Measurements from ENCODE around the gene ABHD16A. TPM values are rescaled to one million over a fixed set of nuclear protein-coding genes. Genes with fewer than 3 reads are reported as not detected.

ABHD16A gene
- total RNA-seq, result 28.3 TPM

- peak; percentile 97 for ATAC-seq
Observed at GRCh38 chr6:31702819-31703716, at the start of gene ABHD16A. Gene ABHD16A (minus strand): TSS chr6:31703324. CDS start chr6:31703281, 43 bp downstream.

DNA sequence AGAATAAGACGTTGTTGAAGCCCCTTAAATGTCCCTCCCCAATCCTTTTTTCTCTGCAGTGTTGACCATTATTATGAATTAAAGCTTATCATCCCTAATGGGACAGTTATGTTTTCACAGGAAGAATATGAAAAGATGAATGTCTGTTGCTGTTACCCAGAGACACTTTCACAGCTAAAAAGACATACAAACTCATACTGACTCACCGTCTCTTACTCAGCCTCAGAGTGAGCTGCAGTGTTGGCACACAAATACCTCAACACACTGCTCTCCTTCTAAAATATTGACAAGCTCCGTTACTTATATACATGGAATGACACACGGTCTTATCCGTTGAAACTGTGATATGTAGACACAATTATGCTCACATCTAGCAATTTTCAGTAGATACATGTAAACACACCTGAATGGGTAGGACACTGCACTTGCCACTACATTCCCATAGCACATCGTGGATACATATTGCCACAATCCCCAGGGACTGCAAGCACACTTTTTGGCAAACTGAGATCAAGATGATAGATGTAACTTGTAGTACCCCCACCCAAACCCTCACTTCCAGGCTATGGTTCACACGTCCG, 49.7 kb upstream of the ABHD16A start:
- peak; percentile 75 for ATAC-seq

GRCh38 chr6:31750411-31751022, 47.4 kb upstream of the ABHD16A start:
- no peak for ATAC-seq

- no peak for ATAC-seq
Observed at GRCh38 chr6:31749301-31750036, 46.3 kb upstream of the ABHD16A start.

GRCh38 chr6:31744422-31744821, 41.3 kb upstream of the ABHD16A start:
- no peak for ATAC-seq

- ATAC-seq, result no peak
Observed at GRCh38 chr6:31742894-31743293, 39.8 kb upstream of the ABHD16A start.

- no peak for ATAC-seq
Observed at GRCh38 chr6:31741815-31742214, 38.7 kb upstream of the ABHD16A start.

GRCh38 chr6:31740397-31741223, 37.5 kb upstream of the ABHD16A start:
- no peak for ATAC-seq

DNA sequence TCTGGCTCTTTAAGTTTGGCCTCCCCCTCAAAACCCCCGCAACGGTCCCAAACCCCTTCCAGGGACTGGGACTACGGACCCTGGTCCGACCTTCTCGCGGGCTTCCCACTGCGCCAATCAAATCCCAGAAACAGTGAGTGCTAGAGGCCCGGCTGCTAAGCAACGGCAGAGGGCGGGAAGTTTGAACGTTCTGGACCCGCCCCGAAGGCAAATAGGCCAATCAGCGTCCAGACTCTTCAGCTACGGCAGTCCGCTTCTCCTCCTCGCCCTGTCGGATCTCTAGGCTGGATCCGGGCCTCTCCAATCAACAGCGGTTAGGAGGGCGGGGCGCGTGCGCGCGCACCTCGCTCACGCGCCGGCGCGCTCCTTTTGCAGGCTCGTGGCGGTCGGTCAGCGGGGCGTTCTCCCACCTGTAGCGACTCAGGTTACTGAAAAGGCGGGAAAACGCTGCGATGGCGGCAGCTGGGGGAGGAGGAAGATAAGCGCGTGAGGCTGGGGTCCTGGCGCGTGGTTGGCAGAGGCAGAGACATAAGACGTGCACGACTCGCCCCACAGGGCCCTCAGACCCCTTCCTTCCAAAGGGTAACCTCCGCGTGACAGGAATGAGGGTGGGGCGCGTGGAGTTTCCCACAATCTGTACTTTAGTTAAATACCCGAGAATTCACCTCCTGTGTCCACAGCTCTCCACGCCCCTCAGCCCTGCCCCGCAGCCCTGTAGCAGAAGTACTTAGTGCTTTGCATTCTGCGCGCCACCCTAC, 36.7 kb upstream of the ABHD16A start, which contains the start of gene MSH5:
Gene MSH5 (plus strand): TSS at position 367 of the 758 bp plus-strand sequence. CDS start 462 bp downstream, outside the sequence.
- ATAC-seq, result peak; percentile 90

DNA sequence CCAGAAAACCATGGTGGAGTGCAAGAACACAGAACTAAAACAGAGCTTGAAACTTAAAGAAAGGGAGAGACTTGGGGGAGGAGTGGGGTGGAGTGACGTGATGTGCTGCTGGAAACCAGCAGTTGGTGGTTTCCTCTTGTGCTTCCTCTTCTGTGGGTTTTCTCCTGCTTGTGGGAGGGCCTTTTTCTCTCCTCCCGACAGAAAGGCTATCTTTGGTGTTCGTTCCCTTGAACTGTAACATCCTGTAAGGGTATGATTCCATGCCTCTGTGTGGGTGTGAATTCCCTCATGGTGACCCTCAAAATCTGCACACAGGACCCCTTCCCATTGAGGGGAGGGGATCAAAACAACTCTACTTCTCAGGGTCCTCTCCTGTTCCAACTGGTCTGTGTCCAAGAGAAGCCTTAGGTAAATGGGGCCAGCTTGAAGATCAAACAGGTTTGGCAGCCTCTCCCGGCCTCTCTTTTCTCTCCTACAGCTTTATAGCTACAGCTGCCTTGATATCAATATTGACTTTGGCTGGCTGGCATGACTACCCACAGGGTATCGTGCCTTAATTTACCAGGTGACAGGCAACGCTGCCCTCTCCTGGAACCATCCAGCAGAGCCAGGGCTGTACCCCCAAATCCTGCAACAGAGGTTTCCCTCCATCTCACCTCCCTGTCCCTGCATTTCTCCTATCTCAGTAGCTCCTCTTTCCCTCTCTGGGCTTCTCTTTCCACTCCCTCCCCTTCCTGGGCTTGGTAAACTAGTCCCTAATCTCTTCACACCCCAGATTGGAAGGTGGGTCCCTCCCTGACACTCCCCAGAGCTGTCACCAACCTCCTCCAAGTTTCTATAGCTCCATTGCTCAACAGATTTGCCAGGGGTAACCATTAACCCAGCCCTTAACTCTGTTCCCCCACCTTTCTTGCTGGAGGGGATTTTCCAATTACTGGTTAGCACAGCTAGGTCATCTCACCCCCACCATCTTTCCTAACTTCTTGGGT, 35.2 kb upstream of the ABHD16A start:
- peak; percentile 52 for ATAC-seq

- no peak for ATAC-seq
Observed at GRCh38 chr6:31737315-31737990, 34.3 kb upstream of the ABHD16A start.

- ATAC-seq, result no peak
Observed at GRCh38 chr6:31736768-31737314, 33.7 kb upstream of the ABHD16A start.

DNA sequence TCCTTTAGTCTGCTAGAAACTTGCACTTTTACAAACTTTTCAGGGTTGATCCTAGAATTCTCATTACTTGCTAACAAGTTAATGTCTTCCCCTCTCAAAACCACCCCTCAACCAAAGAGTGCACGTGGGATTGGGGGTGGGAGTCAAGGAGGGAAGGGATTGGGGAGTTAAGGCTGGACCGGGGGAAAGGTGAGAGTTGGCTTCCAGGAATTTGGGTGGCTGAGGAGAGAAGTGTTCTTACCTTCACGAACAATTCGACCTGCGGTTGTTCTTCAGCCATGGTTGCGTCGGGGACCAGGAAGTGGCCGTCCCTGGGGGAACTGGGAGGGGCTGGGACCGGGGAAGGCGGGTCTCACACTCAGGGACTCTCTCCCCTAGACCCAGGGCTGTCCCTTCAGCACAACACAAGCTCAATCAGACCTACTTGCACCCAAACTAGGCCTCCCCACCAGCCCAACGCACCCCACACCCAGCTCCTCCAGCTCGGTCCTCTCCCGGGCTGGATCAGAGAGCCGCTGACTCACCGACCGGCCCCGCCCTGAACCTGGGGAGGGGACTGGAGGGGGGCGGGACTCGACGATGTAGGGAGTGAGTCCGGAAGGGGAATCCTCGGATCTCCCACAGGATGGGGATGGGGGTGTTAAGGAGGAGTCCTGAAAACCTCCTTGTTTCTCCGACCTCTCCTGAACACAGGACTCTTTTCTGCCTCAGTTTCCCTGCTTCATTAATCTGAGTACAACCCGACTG, 33.1 kb upstream of the ABHD16A start, which contains the start of gene CLIC1:
Gene CLIC1 (minus strand): TSS at position 510 of the 747 bp plus-strand sequence. CDS start 230 bp downstream, at position 280.
- peak; percentile 67 for ATAC-seq

GRCh38 chr6:31734821-31735406, 31.8 kb upstream of the ABHD16A start:
- ATAC-seq, result peak; percentile 27

DNA sequence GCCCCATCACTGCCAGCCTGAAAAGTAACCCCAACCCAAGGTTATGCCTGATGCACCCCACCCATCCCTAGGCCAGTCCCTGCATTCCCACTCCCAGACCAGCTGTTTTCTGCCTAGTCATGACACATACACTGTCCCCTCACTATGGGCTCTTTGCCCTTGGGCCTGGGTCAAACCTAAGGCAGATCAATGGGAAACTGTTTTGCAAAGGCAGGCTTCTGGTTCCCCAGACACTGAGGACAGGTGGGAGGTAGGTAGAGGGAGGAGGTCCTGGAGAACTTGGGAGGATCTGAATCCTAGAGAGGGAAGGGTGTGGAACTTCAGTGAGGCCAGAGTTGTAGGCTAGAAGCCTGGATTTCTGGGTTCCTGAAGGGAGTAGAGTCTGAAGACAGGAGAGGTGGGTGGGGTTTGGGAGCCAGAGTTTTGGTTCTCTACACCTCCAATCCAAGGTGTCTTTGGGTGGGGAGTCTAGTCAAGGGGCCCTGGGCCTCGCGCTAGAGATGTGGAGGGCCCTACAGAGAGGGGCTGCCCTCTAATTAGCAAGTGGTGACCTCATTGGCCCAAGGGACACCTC, 31.2 kb upstream of the ABHD16A start:
- no peak for ATAC-seq

DNA sequence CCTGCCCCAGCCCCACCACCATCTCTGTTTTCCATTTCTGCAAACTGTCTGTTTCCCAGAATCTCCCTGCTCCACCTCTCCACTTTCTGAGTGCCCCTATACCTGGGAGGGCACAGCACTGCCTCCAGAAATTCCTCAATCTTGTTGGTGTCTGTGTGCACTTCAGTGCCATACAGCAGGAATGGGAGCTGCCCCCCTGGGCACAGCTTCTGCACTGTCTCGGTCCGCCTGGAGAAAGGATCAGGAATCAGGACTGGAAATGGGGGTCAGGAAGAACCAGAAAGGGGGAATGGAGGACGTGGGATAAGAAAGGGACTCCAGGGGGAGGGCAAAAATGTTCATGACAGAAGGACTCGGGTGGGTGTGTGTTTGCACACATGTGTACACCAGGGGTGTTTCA, 30.6 kb upstream of the ABHD16A start:
- ATAC-seq, result no peak

- no peak for ATAC-seq
Observed at GRCh38 chr6:31732029-31732428, 28.9 kb upstream of the ABHD16A start.

Measured in esophagus mucosa (tissue), 1 donor.